Left lung (tissue), 10 donors: ENCODE data around the gene GRIK1. TPM values are rescaled to one million over a fixed set of nuclear protein-coding genes. Genes with fewer than 3 reads are reported as not detected.

Source experiments
- ATAC-seq: fragments of 200-7000 bp; cut with Tn5 transposase; one replicate; pipeline ENCODE4 v1.9.1; 2020; ENCODE audit warnings: moderate library complexity
- DNase-seq, 4 donors: peaks; one replicate each; pipeline ENCODE4 v3.0.0-alpha.2; 2013 to 2020
- H3K27ac ChIP-seq, 2 donors: fragments of 200-600 bp; sonication (generic) in 1 of 2; one replicate each; pipeline versions ENCODE4 v1.5.0 to v1.8.0; 2020 to 2021
- H3K27me3 ChIP-seq, 2 donors: fragments of 200-600 bp; sonication (generic) in 1 of 2; one replicate each; pipeline versions ENCODE4 v1.5.0 to v1.8.0; 2020 to 2021
- H3K36me3 ChIP-seq, 2 donors: fragments of 200-600 bp; sonication (generic) in 1 of 2; one replicate each; pipeline versions ENCODE4 v1.5.0 to v1.8.0; 2020 to 2021
- H3K4me1 ChIP-seq, 2 donors: fragments of 200-600 bp; one replicate each; pipeline ENCODE4 v1.8.0; 2021
- H3K4me3 ChIP-seq, 2 donors: fragments of 200-600 bp; sonication (generic) in 1 of 2; one replicate each; pipeline versions ENCODE4 v1.5.0 to v1.8.0; 2020 to 2021; ENCODE audit warnings: mild to moderate bottlenecking in 1 of 2
- H3K9me3 ChIP-seq, 2 donors: fragments of 200-600 bp; sonication (generic) in 1 of 2; one replicate each; pipeline versions ENCODE4 v1.5.0 to v1.8.0; 2020 to 2021
- CTCF ChIP-seq, 2 donors: fragments of 200-600 bp; sonication (generic) in 1 of 2; IDR thresholded peaks; one replicate each; pipeline versions ENCODE4 v1.5.0 to v1.8.0; 2021; ENCODE audit warnings: antibody characterized with exemption in 2 of 2
- intact Hi-C, 2 donors: fragments of 100-400 bp; cut with DNase I; formaldehyde crosslinking; loops; one replicate each; pipeline versions ENCODE4 v1.11.2 to v1.14.2; 2022
- polyA plus RNA-seq, 6 donors: library from polyadenylated mRNA; unstranded; fragments of 120-200 nt; gene quantifications; one replicate each; pipeline ENCODE4 v1.2.1, GENCODE V29; 2013; ENCODE audit not compliant: insufficient read length in 6 of 6
- total RNA-seq, 2 donors: library from RNA; stranded (reverse); fragmentation: NEBNext Ultra II Directional; extraction: Animal tissue kit (Norgen Biotek cat#: 25700); gene quantifications; one replicate each; pipeline ENCODE4 v1.2.1, GENCODE V29; 2021
- donor health status: DM: no; HTN: yes; CAD: no.
- donor health status: DM: no; HTN: no; CAD: no.

GRIK1 gene
- total and polyA plus RNA-seq, 8 donors: 0.38 to 1.5 (median 0.62) TPM; not detected in 2

DNA sequence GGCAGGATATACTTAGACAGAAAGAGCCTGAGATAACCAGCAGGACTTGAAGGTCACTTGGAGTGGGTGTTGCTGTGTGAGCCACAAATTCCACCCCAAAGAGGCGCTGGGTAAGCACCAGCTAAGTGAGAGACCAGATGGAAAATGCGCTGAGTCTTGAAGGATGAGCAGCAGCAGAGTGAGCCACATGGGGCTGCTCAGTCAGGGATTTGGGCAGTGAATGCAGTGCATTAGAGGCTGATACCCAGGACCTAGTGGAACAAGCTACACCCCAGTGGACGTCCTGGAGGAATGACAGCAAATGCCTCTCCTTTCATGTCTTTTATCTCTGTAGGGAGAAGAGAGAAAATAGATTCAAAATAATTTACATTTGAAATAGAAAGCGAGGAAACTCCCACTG is 11.3 kb downstream of the GRIK1 start:
- no peaks in the 10 kb centered on the region for H3K9me3 ChIP-seq
- H3K4me3 ChIP-seq: no peak overlapping the region
- H3K4me1 ChIP-seq: no peaks in the 10 kb centered on the region
- no peaks in the 10 kb centered on the region for H3K36me3 ChIP-seq
- no peak overlapping the region for H3K27ac ChIP-seq
- intact Hi-C loops: no loop called here
- DNase-seq (no peak), ATAC-seq (no peak)
- H3K27me3 ChIP-seq: no peaks in the 10 kb centered on the region
- TF ChIP-seq CTCF (IDR thresholded peaks at IDR 0.05): no peak

DNA sequence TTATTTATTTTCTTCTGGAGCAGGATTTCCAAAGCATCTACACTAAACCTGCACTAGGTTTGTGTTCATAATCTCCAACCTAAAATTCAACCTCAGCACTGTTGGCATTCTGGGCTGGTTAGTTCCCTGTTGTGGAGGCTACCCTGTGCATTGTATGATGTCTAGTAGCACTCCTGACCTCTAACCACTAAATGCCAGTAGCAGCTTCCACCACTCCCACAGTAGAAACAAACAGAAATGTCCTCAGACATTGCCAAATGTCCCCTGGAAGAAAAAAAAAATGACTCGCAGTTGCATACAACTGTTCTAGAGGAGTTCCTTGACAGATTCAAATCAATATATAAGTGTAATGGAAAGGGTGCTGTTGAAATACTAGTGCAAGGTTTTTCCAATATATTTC is 18.9 kb downstream of the GRIK1 start:
- H3K9me3 ChIP-seq: no peaks in the 10 kb centered on the region
- no peaks in the 10 kb centered on the region for H3K36me3 ChIP-seq
- H3K27me3 ChIP-seq: no peaks in the 10 kb centered on the region
- no peaks in the 10 kb centered on the region for H3K4me1 ChIP-seq
- intact Hi-C loops: no loop called here
- no peak overlapping the region for H3K4me3 ChIP-seq
- ATAC-seq (no peak), DNase-seq (no peak)
- no peak overlapping the region for H3K27ac ChIP-seq
- no peak for TF ChIP-seq CTCF (IDR thresholded peaks at IDR 0.05)

DNA sequence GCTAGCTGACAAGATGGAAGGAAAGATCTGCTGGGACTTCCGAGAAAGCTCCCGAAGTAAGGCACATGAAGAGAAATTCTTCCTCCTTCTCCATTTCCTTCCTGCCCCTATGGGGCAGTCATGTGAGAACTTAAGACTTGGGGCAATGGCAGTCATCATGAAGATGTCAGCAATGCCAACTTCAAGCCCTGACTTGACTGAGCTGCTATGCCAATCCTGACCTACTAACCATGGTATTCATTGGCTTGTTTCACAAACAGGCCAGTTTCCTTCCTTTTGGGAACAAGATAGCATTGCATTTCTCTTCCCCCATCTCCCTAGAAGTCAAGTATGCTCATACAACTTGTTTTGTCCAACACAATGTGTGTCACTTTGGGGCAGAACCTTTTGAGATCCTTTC is 25.5 kb downstream of the GRIK1 start:
- DNase-seq (no peak), ATAC-seq (no peak)
- TF ChIP-seq CTCF (IDR thresholded peaks at IDR 0.05): no peak
- Histone ChIP-seq H3K4me3 (no peak overlapping the region), H3K9me3 (peaks cover 0 to 13% of the 10 kb centered on the region in 2 donors), H3K27me3 (no peaks in the 10 kb centered on the region), H3K27ac (no peak overlapping the region), H3K36me3 (no peaks in the 10 kb centered on the region), H3K4me1 (no peaks in the 10 kb centered on the region)
- intact Hi-C loops: no loop called here

GRCh38 chr21:29909571-29909970 is 30.2 kb downstream of the GRIK1 start:
- H3K27ac ChIP-seq: no peak overlapping the region
- no peaks in the 10 kb centered on the region for H3K36me3 ChIP-seq
- ATAC-seq: no peak
- no peaks in the 10 kb centered on the region for H3K4me1 ChIP-seq
- no peak for TF ChIP-seq CTCF (IDR thresholded peaks at IDR 0.05)
- peaks cover 0 to 13% of the 10 kb centered on the region in 2 donors for H3K9me3 ChIP-seq
- no peak overlapping the region for H3K4me3 ChIP-seq
- H3K27me3 ChIP-seq: no peaks in the 10 kb centered on the region
- intact Hi-C loops: no loop called here
- DNase-seq: no peak

DNA sequence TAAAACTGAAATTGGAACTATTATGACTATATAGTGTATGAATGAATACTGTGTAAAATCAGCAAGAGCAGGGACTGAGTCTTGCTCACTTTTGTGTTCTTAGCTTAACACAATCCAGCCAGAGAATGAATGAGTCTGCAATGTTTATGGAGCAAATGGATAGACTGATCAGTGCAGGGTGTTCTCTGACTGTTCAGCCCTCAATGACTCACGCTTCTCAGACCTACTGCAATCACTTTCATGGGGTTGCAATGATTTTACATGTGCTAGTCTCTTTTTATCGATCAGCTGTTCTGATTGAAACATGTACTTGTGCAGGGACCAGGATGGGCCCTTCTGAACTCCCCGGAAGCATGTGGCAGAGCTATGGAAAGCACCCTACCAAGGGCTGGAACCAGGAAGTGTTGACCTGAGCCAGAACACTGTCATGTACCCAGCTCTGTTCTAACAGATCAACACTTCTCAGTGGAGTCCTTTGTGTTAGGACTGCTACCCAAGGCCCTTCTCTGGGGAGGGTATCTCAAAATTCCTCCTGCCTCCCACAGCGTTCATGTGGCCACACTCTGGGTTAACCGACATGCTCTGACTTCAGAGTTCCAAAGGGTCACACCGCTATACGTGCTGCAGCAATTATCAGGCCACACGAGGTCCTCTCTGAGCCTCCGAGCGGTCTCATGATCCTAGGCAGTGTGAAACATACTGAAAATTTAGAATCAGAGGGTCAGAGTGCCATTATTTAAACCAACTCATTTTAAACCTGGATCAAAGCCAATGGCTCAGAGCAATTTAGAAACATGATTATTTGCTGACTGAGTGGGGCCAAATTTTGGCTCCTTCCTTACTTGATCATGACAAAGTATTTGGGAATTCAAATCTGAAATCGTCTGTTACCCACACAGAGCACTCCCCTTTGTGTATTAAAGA is 35.2 kb downstream of the GRIK1 start:
- no peak for TF ChIP-seq CTCF (IDR thresholded peaks at IDR 0.05)
- peaks cover 0 to 9% of the 10 kb centered on the region in 2 donors for H3K9me3 ChIP-seq
- ATAC-seq (peak; percentile 14), DNase-seq (peak in 2 of 4 donors; percentile 10 to 22)
- H3K27me3 ChIP-seq: no peaks in the 10 kb centered on the region
- intact Hi-C loops: no loop called here
- no peak overlapping the region for H3K27ac ChIP-seq
- no peaks in the 10 kb centered on the region for H3K36me3 ChIP-seq
- no peaks in the 10 kb centered on the region for H3K4me1 ChIP-seq
- no peak overlapping the region for H3K4me3 ChIP-seq
